SK-N-SH treated with all-trans-retinoic acid at 6 μM for 48 hours (cell line): Measurements from ENCODE around the gene SUCO.
A peak's percentile ranks its signal among the peaks of the same experiment; 100 is the strongest.

Experiments used
- ATAC-seq: fragments of 200-7000 bp; cut with Tn5 transposase; 3 replicates; pipeline ENCODE4 v1.9.1; 2020; ENCODE audit warnings: mild to moderate bottlenecking, moderate library complexity
- ARNTL ChIP-seq: fragments of 450-650 bp; formaldehyde crosslinking; IDR thresholded peaks from 2 replicates; pipeline ENCODE4 v1.5.0; 2020; ENCODE audit warnings: low read depth, mild to moderate bottlenecking, moderate library complexity, borderline replicate concordance
- BACH2 ChIP-seq: fragments of 250-450 bp; sonication (Bioruptor Pico); IDR thresholded peaks from 2 replicates; pipeline ENCODE4 v1.9.0; 2021; ENCODE audit warnings: mild to moderate bottlenecking, borderline replicate concordance
- CREB5 ChIP-seq: fragments of 250-450 bp; sonication (Bioruptor Pico); IDR thresholded peaks from 2 replicates; pipeline ENCODE4 v1.5.1; 2020; ENCODE audit warnings: low read depth, mild to moderate bottlenecking, moderate library complexity
- CSDC2 ChIP-seq: fragments of 250-450 bp; sonication (Bioruptor Pico); IDR thresholded peaks from 2 replicates; pipeline ENCODE4 v1.5.0; 2020; ENCODE audit warnings: mild to moderate bottlenecking, moderate library complexity
- CSRNP3 ChIP-seq: fragments of 250-450 bp; sonication (Bioruptor Pico); IDR thresholded peaks from 2 replicates; pipeline ENCODE4 v1.5.1; 2021; ENCODE audit warnings: mild to moderate bottlenecking, moderate library complexity
- ESRRG ChIP-seq: fragments of 250-450 bp; sonication (Bioruptor Pico); IDR thresholded peaks from 2 replicates; pipeline ENCODE4 v1.6.1; 2021; ENCODE audit warnings: mild to moderate bottlenecking
- GLIS3 ChIP-seq: fragments of 250-450 bp; sonication (Bioruptor Pico); IDR thresholded peaks from 2 replicates; pipeline ENCODE4 v1.5.0; 2020; ENCODE audit warnings: mild to moderate bottlenecking, moderate library complexity
- ISL1 ChIP-seq: fragments of 250-450 bp; sonication (Bioruptor Pico); IDR thresholded peaks from 2 replicates; pipeline ENCODE4 v2.1.2; 2022; ENCODE audit warnings: mild to moderate bottlenecking, moderate library complexity
- OSR1 ChIP-seq: fragments of 250-450 bp; sonication (Bioruptor Pico); IDR thresholded peaks from 2 replicates; pipeline ENCODE4 v1.8.0; 2022; ENCODE audit warnings: moderate library complexity, mild to moderate bottlenecking, inconsistent platforms
- POU6F1 ChIP-seq: fragments of 250-450 bp; sonication (Bioruptor Pico); IDR thresholded peaks from 2 replicates; pipeline ENCODE4 v1.8.0; 2021; ENCODE audit warnings: low read depth, mild to moderate bottlenecking, moderate library complexity, borderline replicate concordance
- PPARA ChIP-seq: fragments of 250-450 bp; sonication (Bioruptor Pico); IDR thresholded peaks from 2 replicates; pipeline ENCODE4 v1.5.0; 2020; ENCODE audit warnings: mild to moderate bottlenecking, borderline replicate concordance
- SNAI2 ChIP-seq: fragments of 250-450 bp; sonication (Bioruptor Pico); IDR thresholded peaks from 2 replicates; pipeline ENCODE4 v1.5.0; 2020; ENCODE audit warnings: mild to moderate bottlenecking, moderate library complexity
- TCF4 ChIP-seq: fragments of 250-450 bp; sonication (Bioruptor Pico); IDR thresholded peaks from 2 replicates; pipeline ENCODE4 v1.8.0; 2021; ENCODE audit warnings: mild to moderate bottlenecking, moderate library complexity, borderline replicate concordance
- TOX ChIP-seq: fragments of 250-450 bp; sonication (Bioruptor Pico); IDR thresholded peaks from 2 replicates; pipeline ENCODE4 v1.8.0; 2021; ENCODE audit warnings: mild to moderate bottlenecking, moderate library complexity, borderline replicate concordance
- ZC3H10 ChIP-seq: fragments of 250-450 bp; sonication (Bioruptor Pico); IDR thresholded peaks from 2 replicates; pipeline ENCODE4 v1.5.1; 2021; ENCODE audit warnings: mild to moderate bottlenecking, moderate library complexity
- ZFP3 ChIP-seq: fragments of 250-450 bp; sonication (Bioruptor Pico); IDR thresholded peaks from 2 replicates; pipeline ENCODE4 v1.5.0; 2020; ENCODE audit warnings: mild to moderate bottlenecking, moderate library complexity
- ZFP30 ChIP-seq: fragments of 450-650 bp; formaldehyde crosslinking; IDR thresholded peaks from 2 replicates; pipeline ENCODE4 v1.5.0; 2022; ENCODE audit warnings: mild to moderate bottlenecking, moderate library complexity
- ZNF565 ChIP-seq: fragments of 450-650 bp; formaldehyde crosslinking; conservative IDR thresholded peaks from 2 replicates; pipeline ENCODE4 v1.5.0; 2020; ENCODE audit warnings: low read depth, mild to moderate bottlenecking, moderate library complexity
- ZNF70 ChIP-seq: fragments of 450-650 bp; formaldehyde crosslinking; IDR thresholded peaks from 2 replicates; pipeline ENCODE4 v1.5.0; 2020; ENCODE audit warnings: mild to moderate bottlenecking, moderate library complexity
- ZNF8 ChIP-seq: fragments of 450-650 bp; formaldehyde crosslinking; IDR thresholded peaks from 2 replicates; pipeline ENCODE4 v1.5.0; 2020; ENCODE audit warnings: mild to moderate bottlenecking, moderate library complexity
- TF ChIP-seq, protein P1 (sequence below): fragments of 250-450 bp; sonication (Bioruptor Pico); IDR thresholded peaks from 2 replicates; pipeline ENCODE4 v1.8.0; 2020; ENCODE audit warnings: mild to moderate bottlenecking, moderate library complexity, borderline replicate concordance
- TF ChIP-seq, protein P2 (sequence below): fragments of 250-450 bp; sonication (Bioruptor Pico); IDR thresholded peaks from 2 replicates; pipeline ENCODE4 v1.5.0; 2020; ENCODE audit warnings: mild to moderate bottlenecking, moderate library complexity

SUCO gene

GRCh38 chr1:172653015-172653709 lies 120.2 kb downstream of the SUCO start (continued):
- no peak for TF ChIP-seq ZFP30 (CRISPR knock-in tag)
- no peak for TF ChIP-seq TOX (CRISPR knock-in tag)
- TF ChIP-seq SNAI2 (CRISPR knock-in tag): no peak
- TF ChIP-seq ESRRG: no peak
- no peak for TF ChIP-seq PPARA (CRISPR knock-in tag)

GRCh38 chr1:172654535-172654934 lies 121.6 kb downstream of the SUCO start:
- ATAC-seq: peak; percentile 93
- no peak for TF ChIP-seq ISL1 (CRISPR knock-in tag)
- TF ChIP-seq TOX (CRISPR knock-in tag): no peak
- TF ChIP-seq ZFP30 (CRISPR knock-in tag): no peak
- TF ChIP-seq SNAI2 (CRISPR knock-in tag): no peak
- TF ChIP-seq ZFP3 (CRISPR knock-in tag): no peak
- TF ChIP-seq POU6F1 (CRISPR knock-in tag): no peak
- no peak for TF ChIP-seq ZNF565 (CRISPR knock-in tag)
- no peak for TF ChIP-seq ZC3H10 (CRISPR knock-in tag)
- TF ChIP-seq TCF4: no peak
- TF ChIP-seq, protein P1, sequence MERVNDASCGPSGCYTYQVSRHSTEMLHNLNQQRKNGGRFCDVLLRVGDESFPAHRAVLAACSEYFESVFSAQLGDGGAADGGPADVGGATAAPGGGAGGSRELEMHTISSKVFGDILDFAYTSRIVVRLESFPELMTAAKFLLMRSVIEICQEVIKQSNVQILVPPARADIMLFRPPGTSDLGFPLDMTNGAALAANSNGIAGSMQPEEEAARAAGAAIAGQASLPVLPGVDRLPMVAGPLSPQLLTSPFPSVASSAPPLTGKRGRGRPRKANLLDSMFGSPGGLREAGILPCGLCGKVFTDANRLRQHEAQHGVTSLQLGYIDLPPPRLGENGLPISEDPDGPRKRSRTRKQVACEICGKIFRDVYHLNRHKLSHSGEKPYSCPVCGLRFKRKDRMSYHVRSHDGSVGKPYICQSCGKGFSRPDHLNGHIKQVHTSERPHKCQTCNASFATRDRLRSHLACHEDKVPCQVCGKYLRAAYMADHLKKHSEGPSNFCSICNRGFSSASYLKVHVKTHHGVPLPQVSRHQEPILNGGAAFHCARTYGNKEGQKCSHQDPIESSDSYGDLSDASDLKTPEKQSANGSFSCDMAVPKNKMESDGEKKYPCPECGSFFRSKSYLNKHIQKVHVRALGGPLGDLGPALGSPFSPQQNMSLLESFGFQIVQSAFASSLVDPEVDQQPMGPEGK (CRISPR knock-in tag): no peak

DNA sequence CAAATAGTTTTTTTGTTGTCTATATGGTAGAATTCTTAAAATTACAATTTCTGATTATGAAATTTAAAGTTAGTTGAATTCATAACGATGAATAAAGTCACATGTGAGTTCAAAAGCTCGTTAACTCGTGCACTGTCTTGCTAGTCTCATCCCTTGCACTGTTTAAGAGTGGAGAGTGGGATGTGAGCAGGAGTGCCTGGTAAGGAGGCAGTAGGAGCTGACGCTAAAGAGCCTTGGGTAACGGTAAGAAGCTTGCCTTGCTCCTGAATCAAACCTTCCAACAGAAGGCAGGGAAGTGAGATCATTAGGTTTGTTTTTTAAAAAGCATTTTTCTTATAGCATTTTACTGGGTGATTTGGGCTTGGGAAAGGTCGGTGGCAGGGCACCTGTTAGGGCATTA lies 123.6 kb downstream of the SUCO start:
- TF ChIP-seq BACH2 (CRISPR knock-in tag) (no peak), ZNF8 (CRISPR knock-in tag) (no peak), GLIS3 (CRISPR knock-in tag) (no peak), OSR1 (CRISPR knock-in tag) (no peak), ESRRG (no peak), ZFP3 (CRISPR knock-in tag) (no peak), POU6F1 (CRISPR knock-in tag) (no peak), TCF4 (no peak), CREB5 (no peak), PPARA (CRISPR knock-in tag) (no peak), SNAI2 (CRISPR knock-in tag) (no peak), CSRNP3 (CRISPR knock-in tag) (no peak), ISL1 (CRISPR knock-in tag) (no peak), CSDC2 (no peak), ZNF70 (no peak), ARNTL (CRISPR knock-in tag) (no peak), ZNF565 (CRISPR knock-in tag) (no peak), ZC3H10 (CRISPR knock-in tag) (no peak)
- TF ChIP-seq, protein P2, sequence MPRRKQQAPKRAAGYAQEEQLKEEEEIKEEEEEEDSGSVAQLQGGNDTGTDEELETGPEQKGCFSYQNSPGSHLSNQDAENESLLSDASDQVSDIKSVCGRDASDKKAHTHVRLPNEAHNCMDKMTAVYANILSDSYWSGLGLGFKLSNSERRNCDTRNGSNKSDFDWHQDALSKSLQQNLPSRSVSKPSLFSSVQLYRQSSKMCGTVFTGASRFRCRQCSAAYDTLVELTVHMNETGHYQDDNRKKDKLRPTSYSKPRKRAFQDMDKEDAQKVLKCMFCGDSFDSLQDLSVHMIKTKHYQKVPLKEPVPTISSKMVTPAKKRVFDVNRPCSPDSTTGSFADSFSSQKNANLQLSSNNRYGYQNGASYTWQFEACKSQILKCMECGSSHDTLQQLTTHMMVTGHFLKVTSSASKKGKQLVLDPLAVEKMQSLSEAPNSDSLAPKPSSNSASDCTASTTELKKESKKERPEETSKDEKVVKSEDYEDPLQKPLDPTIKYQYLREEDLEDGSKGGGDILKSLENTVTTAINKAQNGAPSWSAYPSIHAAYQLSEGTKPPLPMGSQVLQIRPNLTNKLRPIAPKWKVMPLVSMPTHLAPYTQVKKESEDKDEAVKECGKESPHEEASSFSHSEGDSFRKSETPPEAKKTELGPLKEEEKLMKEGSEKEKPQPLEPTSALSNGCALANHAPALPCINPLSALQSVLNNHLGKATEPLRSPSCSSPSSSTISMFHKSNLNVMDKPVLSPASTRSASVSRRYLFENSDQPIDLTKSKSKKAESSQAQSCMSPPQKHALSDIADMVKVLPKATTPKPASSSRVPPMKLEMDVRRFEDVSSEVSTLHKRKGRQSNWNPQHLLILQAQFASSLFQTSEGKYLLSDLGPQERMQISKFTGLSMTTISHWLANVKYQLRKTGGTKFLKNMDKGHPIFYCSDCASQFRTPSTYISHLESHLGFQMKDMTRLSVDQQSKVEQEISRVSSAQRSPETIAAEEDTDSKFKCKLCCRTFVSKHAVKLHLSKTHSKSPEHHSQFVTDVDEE: no peak
- no peak for ATAC-seq
